ENCODE measurements around the gene AHCYL1. TPM values are rescaled to one million over a fixed set of nuclear protein-coding genes. Genes with fewer than 3 reads are reported as not detected.

AHCYL1 gene
- total RNA-seq, 1 experiment from 2014 or later: 89.0 TPM

DNA sequence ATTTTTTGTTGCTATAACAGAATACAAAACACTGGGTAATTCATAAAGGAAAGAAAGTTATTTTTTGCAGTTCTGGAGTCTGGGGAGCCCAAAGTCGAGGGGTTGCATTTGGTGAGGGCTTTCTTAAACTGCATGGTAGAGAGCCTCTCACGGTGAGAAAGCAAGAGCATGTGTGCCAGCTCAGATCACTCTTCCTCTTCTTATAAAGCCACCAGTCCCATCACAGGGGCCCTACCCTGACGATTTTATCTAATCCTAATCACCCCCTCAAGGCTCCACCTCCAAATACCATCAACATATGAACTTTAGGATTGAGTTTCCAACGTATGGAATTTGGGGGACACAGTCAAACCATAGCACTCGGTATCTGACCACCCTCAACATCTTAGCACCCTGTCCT is 48.9 kb downstream of the AHCYL1 start:
- Histone ChIP-seq H3K27ac (ENCODE audit: insufficient read length, low read depth, low read length) (no peak overlapping the region), H2BK120ac (ENCODE audit: low read depth, low read length, poor library complexity, severe bottlenecking) (no peak overlapping the region), H4K8ac (replicated peaks; ENCODE audit: insufficient read length, low read depth, low read length) (peak overlapping the region; percentile 77), H3K9me3 (ENCODE audit: control insufficient read depth, low read depth, low read length) (no peaks in the 10 kb centered on the region), H3K4ac (ENCODE audit: low read depth, low read length) (no peak overlapping the region), H3K18ac (ENCODE audit: insufficient read length, low read depth, low read length) (no peak overlapping the region), H3K4me2 (ENCODE audit: insufficient read depth, insufficient read length, low read length) (no peak overlapping the region), H4K91ac (ENCODE audit: insufficient read length, low read depth, low read length) (no peak overlapping the region), H2BK15ac (ENCODE audit: low read depth, low read length) (no peak overlapping the region), H3K79me2 (ENCODE audit: insufficient read depth, low read length) (peaks cover 6% of the 10 kb centered on the region; the same call in 1 of the 2 replicates), H2AFZ (ENCODE audit: low read length) (no peak overlapping the region), H3K27me3 (ENCODE audit: insufficient read depth, low read length) (no peaks in the 10 kb centered on the region), H4K5ac (ENCODE audit: insufficient read length, low read depth, low read length) (no peak overlapping the region), H3K14ac (ENCODE audit: insufficient read depth, low read length) (no peak overlapping the region), H3K79me1 (ENCODE audit: insufficient read depth, low read depth, low read length, poor library complexity, severe bottlenecking) (no peaks in the 10 kb centered on the region), H2BK12ac (ENCODE audit: insufficient read length, low read depth, low read length) (no peak overlapping the region), H3T11ph (ENCODE audit: low read length) (no peak overlapping the region), H3K9ac (ENCODE audit: extremely low read depth, insufficient read length, low read length) (no peak overlapping the region), H3K23me2 (ENCODE audit: insufficient read length, low read depth, low read length, poor library complexity, severe bottlenecking) (peaks cover 7% of the 10 kb centered on the region), H2AK5ac (ENCODE audit: insufficient read length, low read length) (no peak overlapping the region), H3K4me1 (ENCODE audit: insufficient read depth, low read length) (peaks cover 3% of the 10 kb centered on the region; the same call in 1 of the 2 replicates), H2BK5ac (ENCODE audit: insufficient read length, low read length) (no peak overlapping the region), H3K56ac (ENCODE audit: insufficient read length, low read depth, low read length) (no peak overlapping the region), H2BK20ac (ENCODE audit: low read depth, low read length, poor library complexity, severe bottlenecking) (no peak overlapping the region), H4K20me1 (ENCODE audit: control insufficient read depth, insufficient read depth, insufficient read length) (peaks cover 2% of the 10 kb centered on the region), H3K23ac (ENCODE audit: insufficient read length, low read depth, low read length) (no peak overlapping the region)
- H3K4me1 Mint-ChIP-seq: peaks cover 23 to 40% of the 10 kb centered on the region in 2 experiments
- no peaks in the 10 kb centered on the region for H3K27me3 Mint-ChIP-seq (ENCODE audit: low read depth)
- peak overlapping the region in 1 of 2 experiments; percentile 90; a peak in 1 of 5 replicates for H3K4me3 Mint-ChIP-seq
- no peak overlapping the region; a peak in 1 of 7 replicates for H3K27ac Mint-ChIP-seq
- WGBS (ENCODE audit: extremely low coverage, insufficient read length, low lambda C conversion rate): no CpG with 5 or more reads among the region's 5 CpGs
- DNase-seq: no peak
- H3K36me3 Mint-ChIP-seq (ENCODE audit: insufficient read depth in 1 of 3, low read depth in 3 of 3): peaks cover 6 to 10% (median 8%) of the 10 kb centered on the region in 3 experiments
- H3K9me3 Mint-ChIP-seq: no peaks in the 10 kb centered on the region
- TF ChIP-seq, protein P1, sequence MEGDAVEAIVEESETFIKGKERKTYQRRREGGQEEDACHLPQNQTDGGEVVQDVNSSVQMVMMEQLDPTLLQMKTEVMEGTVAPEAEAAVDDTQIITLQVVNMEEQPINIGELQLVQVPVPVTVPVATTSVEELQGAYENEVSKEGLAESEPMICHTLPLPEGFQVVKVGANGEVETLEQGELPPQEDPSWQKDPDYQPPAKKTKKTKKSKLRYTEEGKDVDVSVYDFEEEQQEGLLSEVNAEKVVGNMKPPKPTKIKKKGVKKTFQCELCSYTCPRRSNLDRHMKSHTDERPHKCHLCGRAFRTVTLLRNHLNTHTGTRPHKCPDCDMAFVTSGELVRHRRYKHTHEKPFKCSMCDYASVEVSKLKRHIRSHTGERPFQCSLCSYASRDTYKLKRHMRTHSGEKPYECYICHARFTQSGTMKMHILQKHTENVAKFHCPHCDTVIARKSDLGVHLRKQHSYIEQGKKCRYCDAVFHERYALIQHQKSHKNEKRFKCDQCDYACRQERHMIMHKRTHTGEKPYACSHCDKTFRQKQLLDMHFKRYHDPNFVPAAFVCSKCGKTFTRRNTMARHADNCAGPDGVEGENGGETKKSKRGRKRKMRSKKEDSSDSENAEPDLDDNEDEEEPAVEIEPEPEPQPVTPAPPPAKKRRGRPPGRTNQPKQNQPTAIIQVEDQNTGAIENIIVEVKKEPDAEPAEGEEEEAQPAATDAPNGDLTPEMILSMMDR (conservative IDR thresholded peaks at IDR 0.05): no peak

Data from H9 (cell line).